Skeletal muscle tissue (tissue), 4 donors: ENCODE data around the gene FOXP1. TPM values are rescaled to one million over a fixed set of nuclear protein-coding genes. Genes with fewer than 3 reads are reported as not detected.

Experiments
- H3K27ac ChIP-seq: one replicate; pipeline ENCODE4 v1.7.0; 2013; ENCODE audit warnings: mild to moderate bottlenecking, low read depth, low read length, inconsistent platforms
- H3K27me3 ChIP-seq, 3 donors: one replicate each; pipeline ENCODE4 v1.7.0; 2013; ENCODE audit warnings: low read length in 3 of 3; ENCODE audit not compliant: control insufficient read depth in 3 of 3, insufficient read depth in 3 of 3
- H3K36me3 ChIP-seq, 3 donors: one replicate each; pipeline ENCODE4 v1.7.0; 2013; ENCODE audit warnings: low read length in 3 of 3; ENCODE audit not compliant: control insufficient read depth in 3 of 3, insufficient read depth in 3 of 3
- H3K4me1 ChIP-seq, 3 donors: one replicate each; pipeline ENCODE4 v1.7.0; 2013; ENCODE audit warnings: low read length in 3 of 3, mild to moderate bottlenecking in 3 of 3; ENCODE audit not compliant: control insufficient read depth in 3 of 3, insufficient read depth in 3 of 3
- H3K4me3 ChIP-seq, 3 donors: one replicate each; pipeline ENCODE4 v1.7.0; 2013; ENCODE audit warnings: low read length in 3 of 3
- H3K9ac ChIP-seq, 3 donors: one replicate each; pipeline ENCODE4 v1.7.0; 2013; ENCODE audit warnings: low read length in 3 of 3, mild to moderate bottlenecking in 3 of 3, moderate library complexity in 2 of 3, low read depth in 1 of 3
- H3K9me3 ChIP-seq, 3 donors: one replicate each; pipeline ENCODE4 v1.7.0; 2013; ENCODE audit warnings: low read length in 3 of 3; ENCODE audit not compliant: control insufficient read depth in 3 of 3
- total RNA-seq: library from RNA; depleted of rRNA; stranded (reverse); fragments of >200 nt; gene quantifications from one replicate; pipeline ENCODE4 v1.2.3, GENCODE V29; 2014
- donor health status: Osteomylitis.

Gene FOXP1
- total RNA-seq, 1 donor from 2014 or later: 36.0 TPM

DNA sequence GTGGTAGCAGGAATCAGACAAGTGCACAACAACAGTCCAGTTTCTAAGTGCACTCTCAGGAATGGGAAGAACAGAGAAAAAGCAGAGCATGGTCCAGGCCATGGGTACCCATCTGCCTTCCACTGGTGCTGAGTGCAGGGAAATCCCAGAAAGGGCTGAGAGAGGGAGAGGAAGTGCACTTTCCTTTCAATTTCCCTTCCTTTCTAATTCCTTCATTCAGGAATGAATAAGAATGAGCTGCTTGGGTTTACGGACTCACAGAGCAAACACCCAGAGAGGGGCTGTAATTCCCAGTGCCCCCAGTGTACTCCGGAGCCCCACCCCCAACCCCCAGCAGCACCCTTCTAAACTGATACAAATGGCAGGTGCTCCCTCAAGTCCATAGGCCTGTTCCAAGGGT lies 300.6 kb downstream of the FOXP1 start:
- Histone ChIP-seq H3K27ac (no peak overlapping the region), H3K4me1 (no peaks in the 10 kb centered on the region), H3K4me3 (no peak overlapping the region), H3K9me3 (no peaks in the 10 kb centered on the region), H3K36me3 (no peaks in the 10 kb centered on the region), H3K27me3 (no peaks in the 10 kb centered on the region), H3K9ac (no peak overlapping the region)

DNA sequence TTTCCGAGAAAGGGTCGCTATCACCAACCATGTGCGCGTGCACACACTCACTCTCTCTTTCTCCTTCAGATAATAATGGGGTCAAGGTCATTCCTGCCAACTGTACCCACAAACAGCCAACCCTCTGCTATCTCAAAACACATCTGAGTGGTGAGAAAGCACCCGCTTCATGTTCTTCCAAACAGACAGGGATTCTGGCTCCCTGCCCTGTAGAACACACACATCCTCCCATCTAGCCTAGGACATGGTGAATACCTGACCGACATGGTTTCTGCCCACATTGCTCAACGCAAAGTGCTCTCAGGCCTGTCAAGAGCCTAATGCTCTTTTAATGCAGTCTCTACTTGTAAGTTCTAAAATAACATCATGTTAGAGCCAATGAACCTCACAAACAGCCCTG lies 302.2 kb downstream of the FOXP1 start:
- no peaks in the 10 kb centered on the region for H3K36me3 ChIP-seq
- no peak overlapping the region for H3K27ac ChIP-seq
- H3K4me3 ChIP-seq: no peak overlapping the region
- no peaks in the 10 kb centered on the region for H3K27me3 ChIP-seq
- H3K4me1 ChIP-seq: no peaks in the 10 kb centered on the region
- H3K9ac ChIP-seq: no peak overlapping the region
- H3K9me3 ChIP-seq: no peaks in the 10 kb centered on the region

GRCh38 chr3:71277341-71277740 lies 306.2 kb downstream of the FOXP1 start:
- no peak overlapping the region for H3K27ac ChIP-seq
- H3K27me3 ChIP-seq: no peaks in the 10 kb centered on the region
- H3K9ac ChIP-seq: no peak overlapping the region
- no peaks in the 10 kb centered on the region for H3K36me3 ChIP-seq
- H3K9me3 ChIP-seq: no peaks in the 10 kb centered on the region
- no peaks in the 10 kb centered on the region for H3K4me1 ChIP-seq
- no peak overlapping the region for H3K4me3 ChIP-seq

DNA sequence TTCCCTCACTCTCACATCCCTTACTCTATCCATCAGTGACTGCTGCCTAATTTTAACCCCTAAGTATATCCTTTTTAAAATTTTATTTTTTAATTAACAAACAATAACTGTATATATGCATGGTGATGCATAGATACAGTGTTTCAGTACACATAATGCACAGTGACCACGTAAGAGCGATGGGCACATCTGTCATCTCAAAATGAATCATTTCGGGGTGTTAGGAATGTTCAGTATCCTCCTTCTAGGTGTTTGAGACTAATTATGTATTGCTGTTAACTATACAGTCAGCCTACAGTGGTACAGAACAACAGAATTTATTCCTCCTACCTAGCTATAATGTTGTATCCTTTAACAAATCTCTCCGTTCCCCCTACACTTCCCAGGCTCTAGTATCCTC lies 307.0 kb downstream of the FOXP1 start:
- H3K27me3 ChIP-seq: no peaks in the 10 kb centered on the region
- no peaks in the 10 kb centered on the region for H3K36me3 ChIP-seq
- H3K27ac ChIP-seq: no peak overlapping the region
- H3K4me1 ChIP-seq: no peaks in the 10 kb centered on the region
- H3K9me3 ChIP-seq: no peaks in the 10 kb centered on the region
- H3K4me3 ChIP-seq: no peak overlapping the region
- H3K9ac ChIP-seq: no peak overlapping the region

DNA sequence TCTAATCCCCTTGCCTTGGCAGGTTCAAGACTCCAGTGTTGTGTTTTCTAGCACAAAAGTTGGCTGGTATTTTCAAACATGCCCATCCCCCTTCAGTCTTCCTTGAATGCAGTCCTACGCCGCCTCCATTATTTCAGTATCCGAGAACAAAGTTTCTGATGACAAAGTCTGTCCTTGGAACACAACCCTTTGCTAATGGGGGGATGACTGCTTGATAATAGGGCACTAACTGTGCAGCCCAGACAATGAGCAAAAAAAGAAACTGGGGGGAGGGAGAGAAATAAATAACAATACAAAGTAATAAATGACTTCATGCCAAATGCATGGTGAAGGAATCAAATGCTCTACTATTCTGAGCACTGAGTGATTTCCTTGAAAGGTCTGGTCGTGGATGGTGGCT lies 310.1 kb downstream of the FOXP1 start:
- Histone ChIP-seq H3K9ac (no peak overlapping the region), H3K4me1 (no peaks in the 10 kb centered on the region), H3K9me3 (no peaks in the 10 kb centered on the region), H3K27ac (no peak overlapping the region), H3K4me3 (no peak overlapping the region), H3K27me3 (no peaks in the 10 kb centered on the region), H3K36me3 (no peaks in the 10 kb centered on the region)

DNA sequence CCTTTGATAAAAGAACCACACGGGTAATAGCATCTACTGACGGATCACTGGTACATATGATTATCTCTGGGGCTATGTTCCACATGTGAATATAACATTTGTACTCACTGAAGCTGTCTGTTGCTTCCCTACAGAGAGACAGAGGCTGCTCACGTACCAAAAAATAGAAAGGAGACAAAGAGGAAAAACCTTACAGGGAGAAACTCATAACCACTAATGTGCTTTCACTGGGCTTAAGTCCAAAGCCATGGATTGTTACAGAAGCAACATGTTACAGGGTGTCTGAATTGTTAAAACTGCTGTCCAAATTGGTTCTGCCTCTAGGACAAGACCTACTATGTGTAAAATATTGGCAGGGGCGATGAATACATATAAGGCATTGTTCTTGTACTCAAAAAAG lies 311.9 kb downstream of the FOXP1 start:
- H3K9me3 ChIP-seq: no peaks in the 10 kb centered on the region
- H3K4me1 ChIP-seq: no peaks in the 10 kb centered on the region
- no peaks in the 10 kb centered on the region for H3K36me3 ChIP-seq
- no peak overlapping the region for H3K27ac ChIP-seq
- no peaks in the 10 kb centered on the region for H3K27me3 ChIP-seq
- no peak overlapping the region for H3K9ac ChIP-seq
- no peak overlapping the region for H3K4me3 ChIP-seq

- no peak overlapping the region for H3K4me3 ChIP-seq
- H3K27ac ChIP-seq: no peak overlapping the region
- no peaks in the 10 kb centered on the region for H3K36me3 ChIP-seq
- no peaks in the 10 kb centered on the region for H3K27me3 ChIP-seq
- no peaks in the 10 kb centered on the region for H3K4me1 ChIP-seq
- H3K9ac ChIP-seq: no peak overlapping the region
- no peaks in the 10 kb centered on the region for H3K9me3 ChIP-seq
These were observed 313.6 kb downstream of the FOXP1 start for GRCh38 chr3:71269906-71270305.

- no peaks in the 10 kb centered on the region for H3K9me3 ChIP-seq
- no peak overlapping the region for H3K27ac ChIP-seq
- H3K4me3 ChIP-seq: no peak overlapping the region
- no peaks in the 10 kb centered on the region for H3K36me3 ChIP-seq
- H3K9ac ChIP-seq: no peak overlapping the region
- H3K4me1 ChIP-seq: no peaks in the 10 kb centered on the region
- H3K27me3 ChIP-seq: no peaks in the 10 kb centered on the region
These were observed 315.0 kb downstream of the FOXP1 start for GRCh38 chr3:71268462-71268999.

DNA sequence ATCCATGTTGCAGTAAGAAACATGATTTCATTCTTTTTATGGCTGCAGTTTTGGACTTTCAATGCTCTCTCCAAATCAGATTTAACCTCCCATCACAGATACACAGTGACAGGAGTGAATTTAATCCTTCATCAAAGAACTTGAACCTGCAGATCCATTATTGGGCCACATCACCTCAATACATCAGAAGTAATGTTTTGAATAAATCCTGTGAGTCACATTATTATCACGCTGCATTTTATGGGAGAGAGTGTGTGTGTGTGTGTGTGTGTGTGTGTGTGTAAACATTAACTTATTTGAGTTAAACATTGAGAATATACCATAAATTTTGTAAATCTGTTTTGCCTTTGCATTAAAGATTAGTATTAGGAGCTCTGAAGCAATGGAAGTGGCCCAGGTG lies 316.7 kb downstream of the FOXP1 start:
- H3K27ac ChIP-seq: no peak overlapping the region
- no peak overlapping the region for H3K9ac ChIP-seq
- no peaks in the 10 kb centered on the region for H3K4me1 ChIP-seq
- H3K9me3 ChIP-seq: no peaks in the 10 kb centered on the region
- H3K4me3 ChIP-seq: no peak overlapping the region
- H3K27me3 ChIP-seq: no peaks in the 10 kb centered on the region
- no peaks in the 10 kb centered on the region for H3K36me3 ChIP-seq

- Histone ChIP-seq H3K9ac (no peak overlapping the region), H3K4me1 (no peaks in the 10 kb centered on the region), H3K36me3 (no peaks in the 10 kb centered on the region), H3K4me3 (no peak overlapping the region), H3K9me3 (no peaks in the 10 kb centered on the region), H3K27me3 (no peaks in the 10 kb centered on the region), H3K27ac (no peak overlapping the region)
These were observed 318.1 kb downstream of the FOXP1 start for GRCh38 chr3:71265365-71265915.
